ENCODE data around the gene SRGAP1.
A peak's percentile ranks its signal among the peaks of the same experiment; 100 is the strongest.
"Not testable (repeated sequence)": the region's sequence is repeated elsewhere in the genome, so short reads cannot be mapped to it uniquely, and the experiment has no call there.

SRGAP1 gene

GRCh38 chr12:64131456-64131855, 287.0 kb downstream of the SRGAP1 start:
- not testable (repeated sequence) for DNase-seq

- not testable (repeated sequence) for DNase-seq
Measured at GRCh38 chr12:64132672-64133071, 288.2 kb downstream of the SRGAP1 start.

- no peak for DNase-seq
Measured at GRCh38 chr12:64137117-64137516, 292.6 kb downstream of the SRGAP1 start.

GRCh38 chr12:64139021-64139420, 294.5 kb downstream of the SRGAP1 start:
- no peak for DNase-seq

- no peak for DNase-seq
Measured at GRCh38 chr12:64142382-64142781, 297.9 kb downstream of the SRGAP1 start.

- DNase-seq, result no peak
Measured at GRCh38 chr12:64142784-64143183, 298.3 kb downstream of the SRGAP1 start.

GRCh38 chr12:64145226-64145625, 300.7 kb downstream of the SRGAP1 start:
- DNase-seq, result no peak

- no peak for DNase-seq
Measured at GRCh38 chr12:64147011-64147631, 302.6 kb downstream of the SRGAP1 start.

- no peak for DNase-seq
Measured at GRCh38 chr12:64147875-64148274, 303.4 kb downstream of the SRGAP1 start.

- no peak for DNase-seq
Measured at GRCh38 chr12:64154677-64155076, 310.2 kb downstream of the SRGAP1 start.

GRCh38 chr12:64157110-64157509, 312.6 kb downstream of the SRGAP1 start:
- no peak for DNase-seq

GRCh38 chr12:64160021-64160710, 315.7 kb downstream of the SRGAP1 start:
- no peak for DNase-seq

- no peak for DNase-seq
Measured at GRCh38 chr12:64160711-64161060, 316.2 kb downstream of the SRGAP1 start.

GRCh38 chr12:64166606-64167005, 322.1 kb downstream of the SRGAP1 start:
- DNase-seq, result not testable (repeated sequence)

GRCh38 chr12:64167041-64167440, 322.5 kb downstream of the SRGAP1 start:
- DNase-seq, result not testable (repeated sequence)

- no peak for DNase-seq
Measured at GRCh38 chr12:64170024-64170423, 325.5 kb downstream of the SRGAP1 start.

- DNase-seq, result no peak
Measured at GRCh38 chr12:64170730-64171129, 326.2 kb downstream of the SRGAP1 start.

- DNase-seq, result no peak
Measured at GRCh38 chr12:64171715-64172114, 327.2 kb downstream of the SRGAP1 start.

GRCh38 chr12:64172143-64172970, 327.9 kb downstream of the SRGAP1 start:
- no peak for DNase-seq

GRCh38 chr12:64173456-64173855, 329.0 kb downstream of the SRGAP1 start:
- no peak for DNase-seq

GRCh38 chr12:64175254-64175945, 330.9 kb downstream of the SRGAP1 start:
- DNase-seq, result peak; percentile 44

GRCh38 chr12:64177001-64177400, 332.5 kb downstream of the SRGAP1 start:
- DNase-seq, result no peak

GRCh38 chr12:64178122-64178521, 333.6 kb downstream of the SRGAP1 start:
- peak; percentile 29 for DNase-seq
